Neutrophil (primary cell): ENCODE measurements around the gene PRTFDC1.

Experiments used
- H3K27ac ChIP-seq: fragments of 200-600 bp; sonication (generic); 2 replicates; pipeline ENCODE4 v1.5.1; 2016; ENCODE audit warnings: mild to moderate bottlenecking, moderate library complexity
- H3K27me3 ChIP-seq: fragments of 200-600 bp; sonication (generic); 2 replicates; pipeline ENCODE4 v1.6.0; 2016; ENCODE audit warnings: mild to moderate bottlenecking
- H3K36me3 ChIP-seq: fragments of 200-600 bp; sonication (generic); 2 replicates; pipeline ENCODE4 v1.5.1; 2017
- H3K4me1 ChIP-seq, 2 experiments: fragments of 200-600 bp in 1 of 2; sonication (generic) in 1 of 2; 1 replicate in 1 of 2; 2 replicates in 1 of 2; pipeline versions ENCODE4 v1.5.1 to v1.6.1; 2013 to 2016; ENCODE audit warnings: low read depth in 1 of 2, low read length in 1 of 2, mild to moderate bottlenecking in 1 of 2, moderate library complexity in 1 of 2; ENCODE audit not compliant: control insufficient read depth in 1 of 2, insufficient read depth in 1 of 2
- H3K4me3 ChIP-seq, 2 experiments: fragments of 200-600 bp in 1 of 2; sonication (generic) in 1 of 2; 1 replicate in 1 of 2; 2 replicates in 1 of 2; pipeline ENCODE4 v1.5.1; 2013 to 2016; ENCODE audit warnings: low read depth in 1 of 2, low read length in 1 of 2, mild to moderate bottlenecking in 1 of 2, moderate library complexity in 1 of 2
- H3K9me3 ChIP-seq: fragments of 200-600 bp; sonication (generic); 2 replicates; pipeline ENCODE4 v1.5.1; 2016
- CTCF ChIP-seq: fragments of 200-600 bp; sonication (generic); IDR thresholded peaks from 2 replicates; pipeline ENCODE4 v1.5.1; 2016; ENCODE audit warnings: antibody characterized with exemption

The PRTFDC1 gene

GRCh38 chr10:24901686-24902399 is 50.6 kb downstream of the PRTFDC1 start:
- Histone ChIP-seq H3K27ac (no peak overlapping the region), H3K4me1 (no peaks in the 10 kb centered on the region), H3K36me3 (no peaks in the 10 kb centered on the region), H3K27me3 (no peaks in the 10 kb centered on the region), H3K4me3 (no peak overlapping the region), H3K9me3 (no peaks in the 10 kb centered on the region)
- TF ChIP-seq CTCF, result no peak

DNA sequence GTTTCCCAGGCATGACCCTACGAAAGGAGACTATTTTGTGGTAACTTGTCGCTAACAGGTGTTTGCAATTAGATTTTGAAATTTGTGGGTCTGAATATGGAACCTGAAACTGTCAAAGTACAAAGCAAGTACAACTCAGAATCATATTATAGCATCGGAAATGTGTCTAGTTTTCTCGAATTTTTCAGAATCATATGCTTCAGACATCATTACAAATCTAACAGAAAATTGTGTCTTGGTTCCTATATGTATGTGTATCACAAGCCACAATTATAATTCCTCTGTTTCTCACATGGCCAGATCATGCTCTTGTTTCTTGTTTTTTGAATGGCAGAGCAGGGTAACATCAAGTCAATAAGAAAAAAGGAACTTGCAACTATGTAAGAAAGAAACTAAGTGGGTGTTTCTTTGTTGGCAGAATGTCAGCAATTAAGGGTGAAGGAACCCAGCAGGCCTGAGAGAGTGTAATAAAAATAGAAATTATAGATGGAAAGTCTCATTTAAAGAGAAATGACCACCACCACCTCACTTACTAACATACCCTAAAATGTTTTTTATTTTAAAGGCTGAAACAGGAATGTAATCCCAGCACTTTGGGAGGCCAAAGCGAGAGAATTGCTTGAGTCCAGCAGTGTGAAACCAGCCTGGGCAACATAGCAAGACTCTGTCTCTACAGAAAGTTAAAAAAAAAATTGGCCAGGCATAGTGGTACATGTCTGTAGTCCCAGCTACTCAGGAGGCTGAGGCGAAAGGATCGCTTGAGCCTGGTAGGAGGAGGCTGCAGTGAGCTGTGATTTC is 51.3 kb downstream of the PRTFDC1 start:
- no peak overlapping the region for H3K4me3 ChIP-seq
- H3K27ac ChIP-seq, result no peak overlapping the region
- no peak for TF ChIP-seq CTCF
- no peaks in the 10 kb centered on the region for H3K36me3 ChIP-seq
- no peaks in the 10 kb centered on the region for H3K9me3 ChIP-seq
- H3K27me3 ChIP-seq, result no peaks in the 10 kb centered on the region
- H3K4me1 ChIP-seq, result no peaks in the 10 kb centered on the region

- Histone ChIP-seq H3K4me1 (no peaks in the 10 kb centered on the region), H3K27ac (no peak overlapping the region), H3K27me3 (no peaks in the 10 kb centered on the region), H3K4me3 (no peak overlapping the region), H3K36me3 (no peaks in the 10 kb centered on the region), H3K9me3 (no peaks in the 10 kb centered on the region)
- TF ChIP-seq CTCF, result no peak
These were observed 52.8 kb downstream of the PRTFDC1 start for GRCh38 chr10:24899571-24899970.

GRCh38 chr10:24898501-24898900 is 53.9 kb downstream of the PRTFDC1 start:
- no peak for TF ChIP-seq CTCF
- Histone ChIP-seq H3K27ac (no peak overlapping the region), H3K27me3 (no peaks in the 10 kb centered on the region), H3K4me3 (no peak overlapping the region), H3K9me3 (no peaks in the 10 kb centered on the region), H3K4me1 (no peaks in the 10 kb centered on the region), H3K36me3 (no peaks in the 10 kb centered on the region)

GRCh38 chr10:24897326-24897926 is 55.0 kb downstream of the PRTFDC1 start:
- no peak overlapping the region for H3K4me3 ChIP-seq
- H3K27ac ChIP-seq, result no peak overlapping the region
- no peaks in the 10 kb centered on the region for H3K27me3 ChIP-seq
- no peaks in the 10 kb centered on the region for H3K9me3 ChIP-seq
- no peak for TF ChIP-seq CTCF
- H3K36me3 ChIP-seq, result no peaks in the 10 kb centered on the region
- H3K4me1 ChIP-seq, result no peaks in the 10 kb centered on the region
